Glutamatergic neuron (in vitro differentiated cells): Measurements from ENCODE around the gene TBC1D9B. TPM values are rescaled to one million over a fixed set of nuclear protein-coding genes. Genes with fewer than 3 reads are reported as not detected.

Experiments used
- DNase-seq: peaks from one replicate; pipeline ENCODE4 v3.0.0; 2022
- H3K27ac Mint-ChIP-seq: one replicate; pipeline ENCODE4 v1.8.0; 2020; ENCODE audit warnings: mild to moderate bottlenecking, mixed read lengths, inconsistent platforms; ENCODE audit not compliant: unreplicated experiment
- H3K27me3 Mint-ChIP-seq: one replicate; pipeline ENCODE4 v1.8.0; 2020; ENCODE audit warnings: mild to moderate bottlenecking, moderate library complexity, mixed read lengths, inconsistent platforms; ENCODE audit not compliant: unreplicated experiment
- H3K36me3 Mint-ChIP-seq: one replicate; pipeline ENCODE4 v1.8.0; 2020; ENCODE audit warnings: mild to moderate bottlenecking, mixed read lengths, inconsistent platforms; ENCODE audit not compliant: unreplicated experiment
- H3K4me1 Mint-ChIP-seq: one replicate; pipeline ENCODE4 v1.8.0; 2020; ENCODE audit warnings: mild to moderate bottlenecking, low read depth, mixed read lengths, inconsistent platforms; ENCODE audit not compliant: unreplicated experiment
- H3K4me3 Mint-ChIP-seq: one replicate; pipeline ENCODE4 v1.8.0; 2020; ENCODE audit warnings: mild to moderate bottlenecking, mixed read lengths, inconsistent platforms; ENCODE audit not compliant: unreplicated experiment
- H3K9me3 Mint-ChIP-seq: one replicate; pipeline ENCODE4 v1.8.0; 2020; ENCODE audit warnings: mild to moderate bottlenecking, moderate library complexity, mixed read lengths, inconsistent platforms; ENCODE audit not compliant: unreplicated experiment
- total RNA-seq: library from RNA; stranded (reverse); fragmentation: NEBNext Ultra II Directional; extraction: Animal tissue kit (Norgen Biotek cat#: 25700); gene quantifications from one replicate; pipeline ENCODE4 v1.2.1, GENCODE V29; 2021; ENCODE audit not compliant: unreplicated experiment
- TF ChIP-seq, protein P1 (sequence below): fragments of 200-600 bp; sonication (generic); IDR thresholded peaks from one replicate; pipeline ENCODE4 v1.5.0; 2021; ENCODE audit not compliant: partially characterized antibody, unreplicated experiment

TBC1D9B gene
- total RNA-seq, 1 donor from 2014 or later = 81.8 TPM

DNA sequence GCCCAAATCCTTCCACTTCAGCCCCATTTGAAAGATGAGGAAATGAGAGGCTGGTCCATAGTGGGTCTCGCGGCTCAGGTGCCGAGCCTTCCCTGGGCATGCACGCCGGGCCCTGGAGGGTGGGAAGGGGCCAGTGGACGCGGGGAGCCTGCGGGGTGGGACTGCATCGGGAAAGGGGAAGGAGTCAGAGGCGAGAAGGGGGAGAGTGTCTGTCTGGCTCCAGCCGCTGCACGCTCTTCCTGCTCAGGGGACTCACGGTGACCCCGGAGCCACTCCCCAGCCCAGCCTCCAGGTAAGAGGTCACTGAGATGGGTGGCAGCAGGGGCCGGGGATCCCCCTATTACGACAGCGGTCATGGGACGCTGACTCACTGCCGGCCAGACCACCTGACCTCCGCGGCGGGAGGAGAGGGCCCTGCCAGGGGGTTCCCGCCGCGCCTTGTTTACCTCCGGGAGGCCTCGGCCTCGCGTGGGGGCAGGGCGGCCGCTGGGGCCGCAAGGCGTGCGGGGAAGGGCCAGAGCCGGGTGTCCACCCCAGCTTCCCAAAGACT lies 88.9 kb downstream of the TBC1D9B start:
- Mint-ChIP-seq H3K36me3 (peaks cover 4% of the 10 kb centered on the region), H3K9me3 (peaks cover 13% of the 10 kb centered on the region), H3K4me3 (peak overlapping the region; percentile 75), H3K4me1 (peaks cover 15% of the 10 kb centered on the region), H3K27ac (peak overlapping the region; percentile 33), H3K27me3 (peaks cover 11% of the 10 kb centered on the region)
- TF ChIP-seq, protein P1, sequence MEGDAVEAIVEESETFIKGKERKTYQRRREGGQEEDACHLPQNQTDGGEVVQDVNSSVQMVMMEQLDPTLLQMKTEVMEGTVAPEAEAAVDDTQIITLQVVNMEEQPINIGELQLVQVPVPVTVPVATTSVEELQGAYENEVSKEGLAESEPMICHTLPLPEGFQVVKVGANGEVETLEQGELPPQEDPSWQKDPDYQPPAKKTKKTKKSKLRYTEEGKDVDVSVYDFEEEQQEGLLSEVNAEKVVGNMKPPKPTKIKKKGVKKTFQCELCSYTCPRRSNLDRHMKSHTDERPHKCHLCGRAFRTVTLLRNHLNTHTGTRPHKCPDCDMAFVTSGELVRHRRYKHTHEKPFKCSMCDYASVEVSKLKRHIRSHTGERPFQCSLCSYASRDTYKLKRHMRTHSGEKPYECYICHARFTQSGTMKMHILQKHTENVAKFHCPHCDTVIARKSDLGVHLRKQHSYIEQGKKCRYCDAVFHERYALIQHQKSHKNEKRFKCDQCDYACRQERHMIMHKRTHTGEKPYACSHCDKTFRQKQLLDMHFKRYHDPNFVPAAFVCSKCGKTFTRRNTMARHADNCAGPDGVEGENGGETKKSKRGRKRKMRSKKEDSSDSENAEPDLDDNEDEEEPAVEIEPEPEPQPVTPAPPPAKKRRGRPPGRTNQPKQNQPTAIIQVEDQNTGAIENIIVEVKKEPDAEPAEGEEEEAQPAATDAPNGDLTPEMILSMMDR = no peak
- DNase-seq = peak; percentile 74

DNA sequence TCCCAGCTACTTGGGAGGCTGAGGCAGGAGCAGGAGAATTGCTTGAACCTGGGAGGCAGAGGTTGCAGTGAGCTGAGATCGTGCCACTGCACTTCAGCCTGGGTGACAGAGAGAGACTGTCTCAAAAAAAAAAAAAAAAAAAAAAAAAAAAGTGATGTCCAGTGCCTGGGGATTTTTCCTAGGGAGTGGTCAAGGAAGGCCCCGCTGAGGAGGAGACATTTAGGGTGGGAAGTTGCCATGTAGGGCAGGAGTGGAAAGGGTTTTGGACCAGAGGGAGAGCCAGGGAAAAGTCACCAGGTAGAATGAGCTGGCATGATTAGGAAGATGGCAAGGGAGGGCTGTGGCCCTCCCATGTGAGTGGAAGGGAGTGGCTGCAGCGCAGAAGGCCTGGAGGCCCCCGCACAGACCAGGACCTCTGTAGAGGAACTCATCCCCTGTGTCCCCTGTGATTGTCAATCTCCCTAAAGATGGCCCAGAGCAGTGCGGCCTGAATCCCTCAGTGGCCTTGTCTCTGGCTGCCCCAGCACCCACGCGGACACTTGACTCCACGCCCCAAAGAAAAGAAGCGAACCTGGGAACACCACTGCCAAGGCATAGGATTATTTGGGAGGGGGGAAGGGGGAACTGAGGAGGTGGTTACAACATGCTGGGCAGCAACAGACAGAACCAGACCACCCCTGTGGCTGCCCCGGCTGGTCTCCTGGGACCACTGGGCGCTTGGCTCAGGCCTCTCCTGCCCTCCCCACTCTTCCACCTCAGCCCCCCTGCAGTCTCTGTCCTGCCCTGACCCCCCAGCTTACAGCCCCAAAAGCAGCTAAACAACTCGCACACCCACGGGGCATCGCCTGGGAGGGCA lies 89.6 kb downstream of the TBC1D9B start:
- no peak for DNase-seq
- Mint-ChIP-seq H3K4me3 (peak overlapping the region; percentile 75), H3K9me3 (peaks cover 12% of the 10 kb centered on the region), H3K4me1 (peaks cover 13% of the 10 kb centered on the region), H3K27ac (peak overlapping the region; percentile 64), H3K27me3 (peaks cover 11% of the 10 kb centered on the region), H3K36me3 (peaks cover 4% of the 10 kb centered on the region)
- TF ChIP-seq, protein P1 = no peak

DNA sequence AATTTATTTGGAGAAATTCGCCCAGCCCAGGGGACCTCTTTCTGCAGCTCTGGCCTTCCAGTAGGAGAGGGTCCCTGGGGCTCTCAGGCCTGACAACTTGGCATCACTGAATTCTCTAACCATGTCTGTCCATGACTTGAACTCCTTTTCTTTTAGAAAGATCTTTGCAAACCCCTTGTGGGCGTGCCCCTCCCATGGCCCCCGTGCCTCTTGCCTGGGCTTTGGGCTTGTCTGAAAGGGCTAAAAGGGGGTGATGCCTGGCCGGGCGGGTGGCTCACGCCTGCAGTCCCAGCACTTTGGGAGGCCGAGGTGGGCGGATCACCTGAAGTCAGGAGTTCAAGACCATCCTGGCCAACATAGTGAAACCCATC lies 90.2 kb downstream of the TBC1D9B start:
- no peak overlapping the region for H3K27ac Mint-ChIP-seq
- H3K4me3 Mint-ChIP-seq = peak overlapping the region; percentile 57

DNA sequence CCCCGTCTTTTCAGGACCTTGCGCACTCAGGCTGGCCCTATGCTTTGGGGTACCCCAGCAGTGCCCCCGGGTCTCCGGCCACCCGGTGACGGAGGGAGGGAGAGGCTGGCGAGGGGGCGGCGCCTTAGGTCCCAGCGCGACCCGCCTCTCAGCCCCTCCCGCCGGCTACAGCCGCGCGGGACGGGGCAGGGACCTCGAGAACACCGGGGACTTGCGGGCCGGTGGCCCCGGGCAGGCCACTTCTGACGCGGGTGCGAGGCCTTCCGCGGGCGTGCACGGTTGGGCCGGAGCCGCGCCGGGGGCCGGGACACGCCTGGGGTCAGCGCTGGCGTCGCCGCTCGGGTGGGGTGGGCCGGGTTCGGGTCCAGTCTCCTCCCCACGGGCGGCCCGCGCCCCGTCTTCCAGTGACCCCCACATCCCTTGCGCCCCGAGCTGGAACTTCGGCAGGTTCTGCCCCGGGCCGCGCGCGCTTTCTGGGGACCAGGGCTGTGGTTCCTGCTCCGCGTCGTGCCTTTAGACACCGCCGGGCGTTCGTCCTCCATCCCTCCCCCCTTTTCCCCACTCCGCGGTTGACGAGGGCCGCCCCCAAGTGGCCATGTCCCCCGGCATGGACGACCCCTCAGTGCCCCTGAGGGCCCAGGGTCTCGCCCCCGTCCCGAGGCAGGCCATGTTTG lies 90.8 kb downstream of the TBC1D9B start:
- Mint-ChIP-seq H3K4me1 (peaks cover 8% of the 10 kb centered on the region), H3K4me3 (no peak overlapping the region), H3K27me3 (peaks cover 11% of the 10 kb centered on the region), H3K36me3 (peaks cover 4% of the 10 kb centered on the region), H3K9me3 (peaks cover 8% of the 10 kb centered on the region), H3K27ac (no peak overlapping the region)
- TF ChIP-seq, protein P1 = no peak
- DNase-seq = no peak

More for the DNA sequence above, 90.2 kb downstream of the TBC1D9B start:
- H3K36me3 Mint-ChIP-seq = peaks cover 4% of the 10 kb centered on the region
- H3K27me3 Mint-ChIP-seq = peaks cover 11% of the 10 kb centered on the region
- TF ChIP-seq, protein P1 = no peak
- H3K4me1 Mint-ChIP-seq = peaks cover 13% of the 10 kb centered on the region
- DNase-seq = no peak
- peaks cover 12% of the 10 kb centered on the region for H3K9me3 Mint-ChIP-seq
